ENCODE data around the gene SAG.

DNA sequence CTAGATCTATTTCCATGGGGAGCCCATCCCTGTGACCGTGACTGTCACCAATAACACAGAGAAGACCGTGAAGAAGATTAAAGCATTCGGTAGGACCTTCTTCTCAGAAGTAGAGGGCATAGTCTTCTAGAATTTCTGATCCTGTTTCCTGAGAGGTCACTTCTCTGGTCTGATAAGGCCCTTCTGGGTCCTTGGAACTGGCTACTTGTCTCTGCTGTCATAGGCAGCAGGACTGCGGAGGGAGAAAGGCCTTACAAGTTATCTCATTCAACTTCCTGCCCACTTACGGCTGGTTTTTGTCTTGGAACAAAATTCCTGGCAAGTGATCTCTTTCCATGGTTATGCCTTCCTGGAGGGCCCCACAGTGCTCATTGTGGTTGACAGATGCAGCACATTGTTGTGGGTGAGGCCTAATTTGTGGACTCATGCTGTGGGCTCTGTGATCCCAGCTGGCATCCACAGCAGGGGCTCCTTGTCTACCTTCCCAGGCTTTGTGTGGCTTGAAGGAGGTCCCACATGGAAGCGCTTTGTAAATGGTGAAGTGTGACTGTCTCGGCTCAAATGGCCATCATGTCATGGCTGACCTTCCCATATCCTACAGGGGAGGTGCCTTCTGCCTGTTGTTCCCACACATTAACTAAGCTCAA is 22.0 kb downstream of the SAG start:
- TF ChIP-seq BACH1 (IDR thresholded peaks at IDR 0.05; ENCODE audit: borderline replicate concordance) (no peak), JUND (IDR thresholded peaks at IDR 0.05; ENCODE audit: low read depth, low read length) (no peak), CHD2 (IDR thresholded peaks at IDR 0.05; ENCODE audit: borderline replicate concordance, low read depth, low read length) (no peak), KDM1A (IDR thresholded peaks at IDR 0.05; ENCODE audit: borderline replicate concordance) (no peak), POLR2AphosphoS5 (IDR thresholded peaks at IDR 0.05; ENCODE audit: low read length) (no peak), CHD4 (IDR thresholded peaks at IDR 0.05) (no peak)
- TF ChIP-seq, protein P1, sequence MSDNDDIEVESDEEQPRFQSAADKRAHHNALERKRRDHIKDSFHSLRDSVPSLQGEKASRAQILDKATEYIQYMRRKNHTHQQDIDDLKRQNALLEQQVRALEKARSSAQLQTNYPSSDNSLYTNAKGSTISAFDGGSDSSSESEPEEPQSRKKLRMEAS (IDR thresholded peaks at IDR 0.05; ENCODE audit: low read depth, low read length) = no peak
- TF ChIP-seq, protein P2, sequence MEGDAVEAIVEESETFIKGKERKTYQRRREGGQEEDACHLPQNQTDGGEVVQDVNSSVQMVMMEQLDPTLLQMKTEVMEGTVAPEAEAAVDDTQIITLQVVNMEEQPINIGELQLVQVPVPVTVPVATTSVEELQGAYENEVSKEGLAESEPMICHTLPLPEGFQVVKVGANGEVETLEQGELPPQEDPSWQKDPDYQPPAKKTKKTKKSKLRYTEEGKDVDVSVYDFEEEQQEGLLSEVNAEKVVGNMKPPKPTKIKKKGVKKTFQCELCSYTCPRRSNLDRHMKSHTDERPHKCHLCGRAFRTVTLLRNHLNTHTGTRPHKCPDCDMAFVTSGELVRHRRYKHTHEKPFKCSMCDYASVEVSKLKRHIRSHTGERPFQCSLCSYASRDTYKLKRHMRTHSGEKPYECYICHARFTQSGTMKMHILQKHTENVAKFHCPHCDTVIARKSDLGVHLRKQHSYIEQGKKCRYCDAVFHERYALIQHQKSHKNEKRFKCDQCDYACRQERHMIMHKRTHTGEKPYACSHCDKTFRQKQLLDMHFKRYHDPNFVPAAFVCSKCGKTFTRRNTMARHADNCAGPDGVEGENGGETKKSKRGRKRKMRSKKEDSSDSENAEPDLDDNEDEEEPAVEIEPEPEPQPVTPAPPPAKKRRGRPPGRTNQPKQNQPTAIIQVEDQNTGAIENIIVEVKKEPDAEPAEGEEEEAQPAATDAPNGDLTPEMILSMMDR (IDR thresholded peaks at IDR 0.05 in 2 of 3, conservative IDR thresholded peaks at IDR 0.05 in 1 of 3; ENCODE audit: control insufficient read depth in 2 of 3, extremely low read depth in 1 of 3, insufficient read depth in 1 of 3, low read depth in 3 of 3, low read length in 3 of 3) = no peak
